NK-92 (cell line): ENCODE data around the gene ESPNL.
"Not testable (repeated sequence)": the region's sequence is repeated elsewhere in the genome, so short reads cannot be mapped to it uniquely, and the experiment has no call there.

Experiments
- DNase-seq: peaks from one replicate; lab custom pipeline; 2025; ENCODE audit not compliant: unreplicated experiment; lab: John Stamatoyannopoulos, UW

The ESPNL gene

GRCh38 chr2:238100049-238100820 is at the start of gene ESPNL:
Gene ESPNL, plus strand, starts transcription at chr2:238100340. Its CDS starts 80 bp downstream, at chr2:238100420.
- DNase-seq: no peak

GRCh38 chr2:238053191-238053776 is 46.9 kb upstream of the ESPNL start:
- DNase-seq: no peak

DNA sequence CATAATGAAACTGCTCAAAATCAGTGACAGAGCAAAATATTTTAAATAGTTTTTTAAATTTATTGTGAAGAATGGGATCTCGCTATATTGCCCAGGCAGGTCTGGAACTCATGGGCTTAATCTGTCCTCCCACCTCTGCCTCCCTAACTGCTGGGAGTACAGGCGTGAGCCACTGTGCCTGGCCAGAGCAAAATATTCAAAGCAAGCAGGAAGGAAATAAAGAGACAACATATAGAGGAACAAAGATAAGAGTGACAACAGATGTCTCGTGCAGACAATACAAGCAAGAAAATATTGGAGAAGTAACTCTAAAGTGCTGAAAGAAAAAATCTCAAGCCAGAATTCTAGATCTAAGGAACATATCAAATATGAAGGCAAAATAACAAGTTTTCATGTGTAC is 44.3 kb upstream of the ESPNL start:
- DNase-seq: no peak

DNA sequence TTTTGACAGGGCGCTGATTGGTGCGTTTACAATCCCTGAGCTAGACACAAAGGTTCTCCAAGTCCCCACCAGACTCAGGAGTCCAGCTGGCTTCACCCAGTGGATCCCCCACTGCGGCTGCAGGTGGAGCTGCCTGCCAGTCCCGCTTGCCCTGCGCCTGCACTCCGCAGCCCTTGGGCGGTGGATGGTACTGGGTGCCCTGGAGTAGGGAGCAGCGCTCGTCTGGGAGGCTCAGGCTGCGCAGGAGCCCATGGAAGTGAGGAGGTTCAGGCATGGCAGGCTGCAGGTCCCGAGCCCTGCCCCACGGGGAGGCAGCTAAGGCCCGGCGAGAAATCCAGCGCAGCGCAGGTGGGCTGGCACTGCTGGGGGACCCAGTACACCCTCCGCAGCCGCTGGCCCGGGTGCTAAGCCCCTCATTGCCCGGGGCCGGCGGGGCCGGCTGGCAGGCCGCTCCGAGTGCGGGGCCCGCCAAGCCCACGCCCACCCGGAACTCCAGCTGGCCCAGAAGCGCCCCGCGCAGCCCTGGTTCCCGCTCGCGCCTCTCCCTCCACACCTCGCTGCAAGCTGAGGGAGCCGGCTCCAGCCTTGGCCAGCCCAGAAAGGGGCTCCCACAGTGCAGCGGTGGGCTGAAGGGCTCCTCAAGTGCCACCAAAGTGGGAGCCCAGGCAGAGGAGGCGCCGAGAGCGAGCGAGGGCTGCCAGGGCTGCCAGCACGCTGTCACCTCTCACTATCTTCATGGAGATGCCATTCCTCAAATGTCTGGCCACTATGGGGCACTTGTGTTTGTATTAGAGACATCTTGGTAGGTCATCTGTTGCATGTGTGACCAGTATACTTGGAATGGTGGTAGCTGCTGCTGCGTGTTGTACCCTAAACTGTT is 42.2 kb upstream of the ESPNL start:
- not testable (repeated sequence) for DNase-seq

DNA sequence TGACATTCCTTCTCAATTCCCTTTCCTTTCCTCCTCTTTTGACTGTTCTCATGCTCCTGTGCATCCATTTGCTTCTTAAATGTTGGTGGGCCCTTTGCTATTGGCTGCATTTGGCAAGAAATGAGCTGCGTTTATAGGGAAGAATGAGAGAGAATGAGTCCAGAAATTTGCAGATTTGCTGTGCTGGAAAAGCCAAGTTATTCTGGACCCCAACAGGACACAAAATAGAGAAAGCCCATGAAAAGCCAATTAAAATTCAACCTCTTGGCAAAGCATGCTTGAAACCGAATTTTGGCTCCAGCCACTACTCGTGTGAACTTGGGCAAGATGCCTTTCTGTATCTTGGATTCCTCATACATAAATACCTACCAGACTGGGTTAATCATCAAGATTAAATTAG is 40.6 kb upstream of the ESPNL start:
- no peak for DNase-seq

- no peak for DNase-seq
Measured at GRCh38 chr2:238060096-238060541, 40.0 kb upstream of the ESPNL start.

DNA sequence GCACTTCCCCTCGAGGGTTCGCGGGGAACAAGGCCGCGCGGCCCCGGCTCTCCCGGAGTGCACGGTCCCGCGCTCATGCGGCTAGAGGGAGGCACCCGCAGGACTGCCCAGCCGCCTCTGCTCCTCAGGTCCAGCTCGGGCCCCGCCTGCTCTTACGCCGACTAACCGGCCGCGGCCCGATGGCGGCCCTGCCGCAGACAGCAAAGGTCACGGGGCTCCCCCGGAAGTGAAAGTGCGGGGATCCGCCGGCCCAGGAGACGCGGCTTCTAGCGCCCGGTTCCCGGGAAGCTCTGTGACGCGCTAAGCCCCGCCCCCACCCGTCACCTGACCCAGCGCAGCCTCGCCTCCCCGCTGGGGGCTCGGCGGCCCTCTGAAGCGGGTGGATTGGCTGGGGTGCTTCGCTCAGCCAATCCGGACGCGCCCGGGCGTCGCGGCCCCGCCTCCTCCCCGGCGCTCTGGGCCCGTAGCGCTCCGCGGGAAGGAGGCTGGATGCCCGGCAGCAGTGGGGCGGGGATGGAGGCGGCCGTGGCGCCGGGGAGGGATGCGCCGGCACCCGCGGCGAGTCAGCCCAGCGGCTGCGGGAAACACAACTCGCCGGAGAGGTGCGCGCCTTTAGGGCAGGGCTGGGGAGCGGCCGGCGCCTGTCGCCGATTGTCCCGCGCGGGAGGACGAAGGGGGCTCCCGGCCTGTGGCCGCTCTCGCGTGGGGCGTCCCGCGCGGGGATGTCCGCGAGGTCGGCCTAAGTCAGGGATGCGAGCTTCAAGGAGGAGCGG is 39.4 kb upstream of the ESPNL start, which contains the start of gene SCLY:
Gene SCLY (plus strand): TSS at position 460 of the 773 bp plus-strand sequence. CDS start 54 bp downstream, at position 514.
- peak; percentile 80 for DNase-seq

DNA sequence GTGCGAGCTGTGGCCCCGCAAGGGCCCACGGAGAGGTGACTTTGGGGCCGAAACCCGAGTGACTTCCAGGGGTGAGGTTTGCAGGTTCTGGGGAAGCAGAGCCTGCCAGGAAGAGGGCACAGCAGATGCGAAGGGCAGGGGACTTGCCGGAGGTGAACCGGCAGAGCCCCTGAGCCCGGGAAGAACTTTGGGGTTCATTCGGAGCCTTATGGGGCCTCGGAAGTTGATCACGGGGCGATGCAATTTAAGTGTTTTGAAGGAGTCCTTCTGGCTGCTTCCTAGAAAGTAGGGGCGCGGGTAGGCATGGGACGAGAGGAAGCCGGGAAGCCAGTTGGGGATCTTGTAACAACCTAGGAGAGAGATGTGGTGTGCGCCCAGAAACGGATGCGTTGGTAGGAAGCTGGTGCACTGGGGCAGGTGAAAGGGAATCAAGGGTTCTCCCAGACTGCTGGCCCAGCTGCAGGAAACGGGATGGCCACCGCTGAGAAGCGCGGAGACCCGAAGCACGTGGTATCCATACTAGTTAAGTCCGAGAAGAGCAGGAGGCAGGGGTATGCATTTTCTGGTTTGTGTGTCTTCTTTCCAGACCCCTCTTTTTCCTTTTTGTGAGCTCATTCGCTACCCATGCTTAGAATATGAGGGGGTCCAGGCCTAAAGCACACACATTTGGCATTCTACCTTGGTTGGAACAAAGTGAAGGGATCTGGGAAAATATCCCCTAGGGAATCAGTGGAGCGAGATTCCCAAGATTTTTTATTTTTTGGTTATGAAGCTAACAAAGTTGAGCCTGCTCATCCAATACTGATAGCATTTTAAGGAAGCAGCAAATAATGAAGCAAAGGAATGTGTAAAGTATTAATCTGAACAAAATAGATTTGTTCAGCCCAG is 38.6 kb upstream of the ESPNL start:
- no peak for DNase-seq

- DNase-seq: no peak
Measured at GRCh38 chr2:238063414-238064189, 36.5 kb upstream of the ESPNL start.

GRCh38 chr2:238064376-238064775 is 35.8 kb upstream of the ESPNL start:
- no peak for DNase-seq

DNA sequence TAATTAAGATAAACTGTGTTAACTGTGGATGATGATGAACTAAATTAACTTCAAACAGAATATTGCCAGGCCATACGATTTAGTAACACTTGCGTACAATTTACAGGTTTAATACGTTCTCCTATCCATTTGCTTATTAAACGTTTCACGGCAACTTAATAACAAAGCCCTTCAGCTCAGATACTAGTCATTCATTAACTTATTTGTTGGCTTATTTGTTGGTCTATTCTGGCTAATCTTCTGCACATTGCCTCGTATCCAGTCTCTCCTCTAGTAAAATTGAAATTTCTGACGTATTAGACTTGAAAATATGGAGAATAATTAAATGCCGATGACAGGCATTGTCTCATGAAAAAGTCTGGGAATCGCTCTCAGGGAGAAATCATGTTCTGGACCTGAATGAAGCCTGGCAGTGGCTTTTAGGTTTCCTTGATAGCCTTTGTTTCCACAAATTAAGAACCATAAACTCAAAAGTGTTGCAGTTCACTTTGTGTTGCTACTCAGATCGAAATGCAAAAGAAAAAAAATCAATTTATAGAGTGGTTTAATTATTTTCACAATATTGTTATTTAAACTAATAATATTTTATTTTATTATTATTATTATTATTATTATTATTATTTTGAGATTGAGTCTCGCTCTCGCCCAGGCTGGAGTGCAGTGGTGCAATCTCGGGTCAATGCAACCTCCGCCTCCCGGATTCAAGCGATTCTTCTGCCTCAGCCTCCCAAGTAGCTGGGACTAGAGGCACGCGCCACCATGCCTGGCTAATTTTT is 34.9 kb upstream of the ESPNL start:
- DNase-seq: no peak

DNA sequence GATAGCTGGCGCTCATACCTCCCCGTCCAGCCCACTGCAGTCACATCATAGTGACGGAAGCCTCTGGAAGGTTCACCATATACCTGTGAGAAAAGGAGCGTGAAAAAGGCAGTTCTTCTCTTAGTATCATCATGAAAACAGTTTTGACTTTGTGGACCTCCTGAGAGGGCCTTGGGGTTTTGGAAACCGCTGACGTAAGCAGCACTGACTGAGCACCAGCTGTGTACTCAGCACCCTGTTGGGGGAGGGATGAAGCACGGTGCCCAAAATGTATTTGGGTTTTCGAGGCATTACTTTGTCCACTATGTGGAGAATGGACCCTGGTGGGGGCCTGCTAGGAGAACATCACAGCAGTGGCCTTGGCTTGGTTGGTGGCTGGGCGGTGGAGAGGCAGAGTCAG is 33.9 kb upstream of the ESPNL start:
- no peak for DNase-seq

- DNase-seq: not testable (repeated sequence)
Measured at GRCh38 chr2:238066718-238067117, 33.4 kb upstream of the ESPNL start.

DNA sequence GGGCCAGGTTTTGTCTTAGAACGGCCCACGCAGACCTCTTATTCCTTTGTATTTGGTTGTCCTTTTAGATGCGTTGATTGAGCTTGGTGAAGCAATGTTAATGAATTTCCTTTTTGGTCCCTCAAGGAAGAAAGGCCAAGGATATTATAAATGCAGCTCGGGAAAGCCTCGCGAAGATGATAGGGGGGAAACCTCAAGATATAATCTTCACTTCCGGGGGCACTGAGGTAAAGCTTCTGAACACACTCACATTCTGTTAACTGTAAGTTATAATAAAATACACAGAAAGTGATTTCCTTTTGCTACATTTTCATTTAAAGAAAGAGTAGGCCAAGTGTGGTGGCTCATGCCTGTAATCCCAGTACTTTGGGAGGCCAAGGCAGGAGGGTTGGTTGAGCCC is 32.2 kb upstream of the ESPNL start:
- no peak for DNase-seq

- no peak for DNase-seq
Measured at GRCh38 chr2:238069021-238069709, 31.0 kb upstream of the ESPNL start.

GRCh38 chr2:238069877-238070276 is 30.3 kb upstream of the ESPNL start:
- no peak for DNase-seq

GRCh38 chr2:238075397-238075796 is 24.7 kb upstream of the ESPNL start:
- DNase-seq: no peak

DNA sequence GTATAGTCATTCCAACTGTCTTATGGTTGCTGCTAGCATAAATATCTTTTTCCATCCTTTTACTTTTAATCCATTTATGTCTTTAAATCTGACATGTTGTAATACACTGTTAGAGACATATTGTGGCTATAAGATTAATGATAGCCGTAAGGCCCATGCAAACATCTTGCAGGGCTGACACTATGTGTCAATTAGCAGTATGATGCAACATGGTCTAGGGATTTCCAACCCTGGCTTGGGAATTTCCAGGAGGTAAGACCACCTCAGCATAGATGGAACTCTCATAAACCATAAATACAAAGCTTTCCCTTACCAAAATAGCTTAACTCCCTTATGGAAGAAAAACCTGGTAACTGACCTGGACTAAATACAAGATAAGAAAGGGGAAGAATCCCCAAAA is 22.8 kb upstream of the ESPNL start:
- DNase-seq: no peak
